Fibroblast of lung (primary cell): Measurements from ENCODE around the gene ARHGDIA.

Experiments used
- EZH2 ChIP-seq: IDR thresholded peaks from 2 replicates; pipeline ENCODE4 v1.5.1; 2012; ENCODE audit warnings: low read length, control low read depth, mild to moderate bottlenecking; ENCODE audit errors: missing control alignments
- TF ChIP-seq, protein P1 (sequence below), 2 donors: IDR thresholded peaks in 1 of 2; conservative IDR thresholded peaks in 1 of 2; 1 replicate in 1 of 2; 2 replicates in 1 of 2; pipeline ENCODE4 v1.5.1; 2011 to 2012; ENCODE audit warnings: low read length in 2 of 2, control low read depth in 1 of 2, inconsistent platforms in 1 of 2, low read depth in 1 of 2, mild to moderate bottlenecking in 1 of 2

DNA sequence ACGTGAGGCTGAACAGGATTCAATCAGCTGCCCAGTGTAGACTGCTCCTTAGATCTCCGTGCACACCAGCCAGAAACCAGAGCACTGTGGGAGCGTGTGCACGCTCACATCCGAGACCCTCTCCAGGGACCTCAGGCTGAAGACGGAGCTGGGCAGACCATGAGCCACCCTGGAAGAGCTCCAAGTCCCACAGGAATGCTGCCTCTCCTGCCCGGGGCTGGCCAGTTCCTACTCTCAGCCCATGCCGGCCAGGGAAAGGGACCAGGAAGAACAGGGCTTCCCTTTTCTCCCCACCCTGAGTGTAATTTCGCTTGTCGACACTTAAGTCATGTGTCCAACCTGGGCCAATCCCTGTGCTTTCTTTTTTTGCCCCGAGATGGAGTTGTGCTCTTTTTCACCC lies 13.4 kb upstream of the ARHGDIA start:
- TF ChIP-seq, protein P1, sequence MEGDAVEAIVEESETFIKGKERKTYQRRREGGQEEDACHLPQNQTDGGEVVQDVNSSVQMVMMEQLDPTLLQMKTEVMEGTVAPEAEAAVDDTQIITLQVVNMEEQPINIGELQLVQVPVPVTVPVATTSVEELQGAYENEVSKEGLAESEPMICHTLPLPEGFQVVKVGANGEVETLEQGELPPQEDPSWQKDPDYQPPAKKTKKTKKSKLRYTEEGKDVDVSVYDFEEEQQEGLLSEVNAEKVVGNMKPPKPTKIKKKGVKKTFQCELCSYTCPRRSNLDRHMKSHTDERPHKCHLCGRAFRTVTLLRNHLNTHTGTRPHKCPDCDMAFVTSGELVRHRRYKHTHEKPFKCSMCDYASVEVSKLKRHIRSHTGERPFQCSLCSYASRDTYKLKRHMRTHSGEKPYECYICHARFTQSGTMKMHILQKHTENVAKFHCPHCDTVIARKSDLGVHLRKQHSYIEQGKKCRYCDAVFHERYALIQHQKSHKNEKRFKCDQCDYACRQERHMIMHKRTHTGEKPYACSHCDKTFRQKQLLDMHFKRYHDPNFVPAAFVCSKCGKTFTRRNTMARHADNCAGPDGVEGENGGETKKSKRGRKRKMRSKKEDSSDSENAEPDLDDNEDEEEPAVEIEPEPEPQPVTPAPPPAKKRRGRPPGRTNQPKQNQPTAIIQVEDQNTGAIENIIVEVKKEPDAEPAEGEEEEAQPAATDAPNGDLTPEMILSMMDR (conservative IDR thresholded peaks at IDR 0.05 in 1 of 2, IDR thresholded peaks at IDR 0.05 in 1 of 2; ENCODE audit: low read depth in 1 of 2, low read length in 2 of 2), result no peak
- TF ChIP-seq EZH2, result no peak
